ENCODE measurements around the gene PTGS1. TPM values are rescaled to one million over a fixed set of nuclear protein-coding genes. Genes with fewer than 3 reads are reported as not detected.

Gene PTGS1
- polyA plus RNA-seq, 1 of the 3 experiments (the other 2 are of a cell fraction): 5.4 TPM

DNA sequence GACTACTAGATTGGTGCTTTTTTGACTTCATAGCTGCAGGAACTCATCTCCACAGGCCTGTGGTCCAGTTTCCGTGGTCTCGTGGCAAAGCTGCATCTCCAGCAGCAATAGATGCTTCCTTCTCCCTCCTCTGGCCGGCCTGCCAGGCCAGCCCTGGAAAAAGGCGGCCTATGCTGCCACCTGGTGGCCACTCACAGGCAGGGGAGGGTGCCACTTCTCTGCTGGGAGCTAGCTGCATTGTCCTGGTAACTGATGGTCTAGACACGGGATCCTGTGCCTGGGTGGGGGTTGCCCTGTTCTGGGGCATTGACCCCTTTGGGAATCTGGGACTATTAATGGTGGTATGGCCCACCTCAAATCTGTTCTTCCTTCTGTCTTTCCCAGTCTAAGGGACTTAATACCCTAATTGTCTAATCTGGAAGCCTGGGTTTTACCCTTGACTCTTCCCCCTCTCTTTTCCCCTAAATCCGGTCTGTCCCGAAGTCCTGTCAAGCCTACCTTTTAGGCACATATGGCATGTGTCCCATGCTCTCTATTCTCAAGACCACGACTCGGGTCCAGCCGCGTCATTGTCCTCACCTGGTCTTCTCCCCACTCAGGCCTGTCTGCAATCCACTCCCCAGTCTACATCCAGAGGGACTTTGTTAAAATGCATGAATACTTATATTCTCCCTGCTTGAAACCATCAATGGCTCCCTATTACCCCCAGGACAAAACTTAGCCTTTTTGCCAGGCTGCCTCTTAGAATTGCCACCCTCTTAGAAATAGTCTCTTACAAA, 20.1 kb upstream of the PTGS1 start:
- no peak overlapping the region for H3K27ac ChIP-seq (ENCODE audit: low read depth in 2 of 2, low read length in 1 of 2)
- H3K9me2 ChIP-seq: no peaks in the 10 kb centered on the region
- WGBS (ENCODE audit: low lambda C conversion rate): 49% methylated on average over 7 of the region's 11 CpGs
- H4K20me1 ChIP-seq (ENCODE audit: insufficient read depth): no peaks in the 10 kb centered on the region
- DNase-seq: peak; percentile 89
- H3K4me2 ChIP-seq: no peak overlapping the region
- H3K4me3 ChIP-seq (ENCODE audit: low read depth in 2 of 2, low read length in 1 of 2): peak overlapping the region in 1 of 2 experiments; percentile 31; a peak in 1 of 4 replicates
- no peaks in the 10 kb centered on the region for H3F3A ChIP-seq (replicated peaks; ENCODE audit: insufficient read depth)
- H3K36me3 ChIP-seq (replicated peaks in 1 of 2; ENCODE audit: control insufficient read depth in 1 of 2, insufficient read depth in 2 of 2, low read length in 1 of 2): no peaks in the 10 kb centered on the region
- H3K79me2 ChIP-seq (ENCODE audit: insufficient read depth): no peaks in the 10 kb centered on the region
- no peaks in the 10 kb centered on the region for H3K27me3 ChIP-seq (ENCODE audit: insufficient read depth)
- peaks cover 0 to 6% of the 10 kb centered on the region in 2 experiments; a peak in 1 of 4 replicates for H3K4me1 ChIP-seq (ENCODE audit: control insufficient read depth in 1 of 2, insufficient read depth in 2 of 2, low read depth in 1 of 2, low read length in 1 of 2)
- CTCF ChIA-PET: interaction anchor here (0.6 to 21.3 kb wide), 71 partner anchors 8 to 998 kb away, joined by 3 to 528 read pairs (median 5); partner anchors contain the start of genes MORN5, MRRF, NDUFA8 and RBM18
- POLR2A ChIA-PET: interaction anchor here (1.3 kb wide), 1 partner anchor 226 kb away, joined by 8 read pairs; no protein-coding TSS in a partner anchor
- no peak overlapping the region for H3K9ac ChIP-seq
- TF ChIP-seq FOSL2 (IDR thresholded peaks at IDR 0.05; ENCODE audit: borderline replicate concordance, low read depth): no peak
- TF ChIP-seq CTCF (IDR thresholded peaks at IDR 0.05): peak; percentile 91
- TF ChIP-seq ZBTB33 (IDR thresholded peaks at IDR 0.05; ENCODE audit: borderline replicate concordance, low read depth): no peak
- TF ChIP-seq REST (IDR thresholded peaks at IDR 0.05; ENCODE audit: low read depth, low read length): no peak
- TF ChIP-seq FOXJ3 (CRISPR knock-in tag; IDR thresholded peaks at IDR 0.05): no peak
- no peak for TF ChIP-seq ELF1 (IDR thresholded peaks at IDR 0.05)
- no peak for TF ChIP-seq PBX3 (IDR thresholded peaks at IDR 0.05)
- no peak for TF ChIP-seq FOXM1 (IDR thresholded peaks at IDR 0.05; ENCODE audit: low read depth)
- TF ChIP-seq, protein P1, sequence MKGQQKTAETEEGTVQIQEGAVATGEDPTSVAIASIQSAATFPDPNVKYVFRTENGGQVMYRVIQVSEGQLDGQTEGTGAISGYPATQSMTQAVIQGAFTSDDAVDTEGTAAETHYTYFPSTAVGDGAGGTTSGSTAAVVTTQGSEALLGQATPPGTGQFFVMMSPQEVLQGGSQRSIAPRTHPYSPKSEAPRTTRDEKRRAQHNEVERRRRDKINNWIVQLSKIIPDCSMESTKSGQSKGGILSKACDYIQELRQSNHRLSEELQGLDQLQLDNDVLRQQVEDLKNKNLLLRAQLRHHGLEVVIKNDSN (IDR thresholded peaks at IDR 0.05; ENCODE audit: borderline replicate concordance, low read depth): no peak
- TF ChIP-seq CHD2 (IDR thresholded peaks at IDR 0.05; ENCODE audit: low read length, partially characterized antibody): no peak
- TF ChIP-seq RCOR1 (IDR thresholded peaks at IDR 0.05; ENCODE audit: low read length): no peak
- TF ChIP-seq SMC3 (IDR thresholded peaks at IDR 0.05; ENCODE audit: low read depth, low read length): peak; percentile 100
- no peak for TF ChIP-seq TEAD4 (IDR thresholded peaks at IDR 0.05; ENCODE audit: borderline replicate concordance, insufficient read depth)
- no peak for TF ChIP-seq RXRA (IDR thresholded peaks at IDR 0.05; ENCODE audit: borderline replicate concordance, low read depth)
- TF ChIP-seq GATA2 (CRISPR knock-in tag; IDR thresholded peaks at IDR 0.05): no peak
- TF ChIP-seq RAD21 (IDR thresholded peaks at IDR 0.05; ENCODE audit: low read length): peak; percentile 99
- TF ChIP-seq TCF12 (IDR thresholded peaks at IDR 0.05): no peak
- no peak for TF ChIP-seq MEF2A (IDR thresholded peaks at IDR 0.05; ENCODE audit: borderline replicate concordance, low read depth)
- no peak overlapping the region for H2AFZ ChIP-seq (ENCODE audit: low read depth)
- H3K9me3 ChIP-seq: no peaks in the 10 kb centered on the region
